ENCODE results near the gene RALGDS. TPM values are rescaled to one million over a fixed set of nuclear protein-coding genes. Genes with fewer than 3 reads are reported as not detected.

RALGDS gene
- total and polyA plus RNA-seq, 9 donors = 26.2 to 139 (median 48.8) TPM

DNA sequence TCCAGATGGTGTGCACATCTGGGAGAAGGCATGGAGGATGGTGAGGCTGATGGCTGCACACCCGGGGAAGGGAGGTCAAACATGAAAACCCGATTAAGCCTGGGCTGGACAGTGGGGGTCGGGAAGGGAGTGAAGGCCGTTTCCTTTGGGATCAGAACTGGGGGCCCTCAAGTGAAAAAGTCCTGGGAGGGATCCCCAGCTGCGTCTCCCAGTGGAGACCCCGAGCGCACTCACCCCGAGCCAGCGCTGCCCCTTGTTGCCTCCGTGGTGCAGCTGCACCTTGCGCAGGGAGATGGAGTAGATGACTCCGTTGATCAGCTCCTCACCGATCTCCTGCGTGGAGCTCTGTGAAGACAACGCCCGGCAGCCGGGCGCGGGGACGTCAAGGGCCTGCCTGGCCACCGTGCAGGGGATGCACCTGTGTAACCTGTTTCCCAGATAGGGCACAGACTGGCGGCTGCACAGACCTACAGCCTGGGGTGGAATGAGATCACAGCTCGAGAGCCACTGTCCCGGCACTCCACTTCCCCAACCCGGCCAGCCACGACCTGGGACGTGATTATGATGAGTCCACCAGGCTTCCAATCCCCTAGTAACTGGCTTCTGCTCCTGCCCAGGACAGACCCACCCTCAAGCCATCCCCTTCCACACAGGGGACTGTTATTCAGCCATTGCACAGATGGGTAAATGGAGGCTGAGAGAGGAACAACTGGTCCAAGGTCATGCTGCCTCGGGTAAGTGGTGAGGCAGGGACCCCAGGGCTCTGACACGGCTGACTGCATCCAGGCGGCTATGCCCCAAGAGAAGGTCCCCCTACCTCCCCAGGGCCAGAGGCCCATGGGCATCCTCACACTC lies 9.0 kb downstream of the RALGDS start:
- Histone ChIP-seq H3K9me3 (no peaks in the 10 kb centered on the region), H3K4me1 (ENCODE audit: insufficient read depth) (peaks cover 16% of the 10 kb centered on the region), H3K4me3 (no peak overlapping the region), H3K27ac (no peak overlapping the region), H3K36me3 (no peaks in the 10 kb centered on the region), H3K27me3 (no peaks in the 10 kb centered on the region)
- intact Hi-C loops (cut with DNase I) = no loop called here
- 85 to 89% (median 89%) methylated on average over 29 to 30 of the region's 30 CpGs for WGBS, 3 donors
- DNase-seq = peak in 2 of 5 donors; percentile 18 to 28
- TF ChIP-seq, protein P1, sequence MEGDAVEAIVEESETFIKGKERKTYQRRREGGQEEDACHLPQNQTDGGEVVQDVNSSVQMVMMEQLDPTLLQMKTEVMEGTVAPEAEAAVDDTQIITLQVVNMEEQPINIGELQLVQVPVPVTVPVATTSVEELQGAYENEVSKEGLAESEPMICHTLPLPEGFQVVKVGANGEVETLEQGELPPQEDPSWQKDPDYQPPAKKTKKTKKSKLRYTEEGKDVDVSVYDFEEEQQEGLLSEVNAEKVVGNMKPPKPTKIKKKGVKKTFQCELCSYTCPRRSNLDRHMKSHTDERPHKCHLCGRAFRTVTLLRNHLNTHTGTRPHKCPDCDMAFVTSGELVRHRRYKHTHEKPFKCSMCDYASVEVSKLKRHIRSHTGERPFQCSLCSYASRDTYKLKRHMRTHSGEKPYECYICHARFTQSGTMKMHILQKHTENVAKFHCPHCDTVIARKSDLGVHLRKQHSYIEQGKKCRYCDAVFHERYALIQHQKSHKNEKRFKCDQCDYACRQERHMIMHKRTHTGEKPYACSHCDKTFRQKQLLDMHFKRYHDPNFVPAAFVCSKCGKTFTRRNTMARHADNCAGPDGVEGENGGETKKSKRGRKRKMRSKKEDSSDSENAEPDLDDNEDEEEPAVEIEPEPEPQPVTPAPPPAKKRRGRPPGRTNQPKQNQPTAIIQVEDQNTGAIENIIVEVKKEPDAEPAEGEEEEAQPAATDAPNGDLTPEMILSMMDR (IDR thresholded peaks at IDR 0.05) = no peak
- TF ChIP-seq POLR2A (IDR thresholded peaks at IDR 0.05) (no peak), EP300 (IDR thresholded peaks at IDR 0.05) (no peak)

DNA sequence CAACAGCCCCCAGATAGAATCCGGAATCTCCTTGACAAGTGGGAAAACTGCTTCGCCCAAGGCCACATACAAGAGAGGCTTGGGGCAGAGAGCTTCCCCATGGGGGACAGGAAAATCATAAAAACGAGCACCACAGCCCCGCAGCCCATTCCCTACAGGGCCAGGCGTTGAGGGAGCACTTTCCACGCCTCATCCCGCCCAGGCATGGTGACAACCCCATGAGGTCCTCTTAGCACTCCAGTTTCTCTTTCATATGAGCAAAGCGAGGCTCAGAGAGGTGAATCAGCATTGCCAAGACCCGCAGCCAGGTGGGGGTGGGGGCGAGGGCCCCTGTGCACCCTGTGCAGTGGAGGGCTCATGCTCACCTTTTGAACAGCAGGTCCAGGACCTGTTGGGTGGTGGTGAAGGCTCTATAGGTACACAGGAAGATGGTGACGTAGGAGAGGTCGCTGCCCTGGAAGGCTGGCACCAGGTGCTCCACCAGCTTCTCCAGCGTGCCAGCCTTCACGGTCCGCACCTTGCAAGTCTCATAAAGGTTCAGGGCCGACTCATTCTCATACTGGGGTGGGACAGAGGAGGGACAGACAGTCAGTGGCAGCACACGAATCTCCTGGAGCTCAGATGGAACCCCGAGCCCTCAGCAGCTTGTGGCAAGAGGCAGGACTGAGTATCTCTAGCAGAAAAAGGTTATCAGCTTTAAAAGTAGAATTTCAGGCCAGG lies 10.9 kb downstream of the RALGDS start:
- Histone ChIP-seq H3K36me3 (no peaks in the 10 kb centered on the region), H3K27ac (no peak overlapping the region), H3K4me3 (no peak overlapping the region), H3K27me3 (no peaks in the 10 kb centered on the region), H3K9me3 (no peaks in the 10 kb centered on the region), H3K4me1 (ENCODE audit: insufficient read depth) (peaks cover 15% of the 10 kb centered on the region)
- intact Hi-C loops (cut with DNase I) = no loop called here
- TF ChIP-seq EP300 (IDR thresholded peaks at IDR 0.05) = no peak
- no peak for TF ChIP-seq POLR2A (IDR thresholded peaks at IDR 0.05)
- TF ChIP-seq, protein P1 (IDR thresholded peaks at IDR 0.05) = no peak
- WGBS, 3 donors = 90 to 93% (median 92%) methylated on average over 18 of the region's 18 CpGs
- DNase-seq = peak in 3 of 5 donors; percentile 12 to 23 (median 13)

DNA sequence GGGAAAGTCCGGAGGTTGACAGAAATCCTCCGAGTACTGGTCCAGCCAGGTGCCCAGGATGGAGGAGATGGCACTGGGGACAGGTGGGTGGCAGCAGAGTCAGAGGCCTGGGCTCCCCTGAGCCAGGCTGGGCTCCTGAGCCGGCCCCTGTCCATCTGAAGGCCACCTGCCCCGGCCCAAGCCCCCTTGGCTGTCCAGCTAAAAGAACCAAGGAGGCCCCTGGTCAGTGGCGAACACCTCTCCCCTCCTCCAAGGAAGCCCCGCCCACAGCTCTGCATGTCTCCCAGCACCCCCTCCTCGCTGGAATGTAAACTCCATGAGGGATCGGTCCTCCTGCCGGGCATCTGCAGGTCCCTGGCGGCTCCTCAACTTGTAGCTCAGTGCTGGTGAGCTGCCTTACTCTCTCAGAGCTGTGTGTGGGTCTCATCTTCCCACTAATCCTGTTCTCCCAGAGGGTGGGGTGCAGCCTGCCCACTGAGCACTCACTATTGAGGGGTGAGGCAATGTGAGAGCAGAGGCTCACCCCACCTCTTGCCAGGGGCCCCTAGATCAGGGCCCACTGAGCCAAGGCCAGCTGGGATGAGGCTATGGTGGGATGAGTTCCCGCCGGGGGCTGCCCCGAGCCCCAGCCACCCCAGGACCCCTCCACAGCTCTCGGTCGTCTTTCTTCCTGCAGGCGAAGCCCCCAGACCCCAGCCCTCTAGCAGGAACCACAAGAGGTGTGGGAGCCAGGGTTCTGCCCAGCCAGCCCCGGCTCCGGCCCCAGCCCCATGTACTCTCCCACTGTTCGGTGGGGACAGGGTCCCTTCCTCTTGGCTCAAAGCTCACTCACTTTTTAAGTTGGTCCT lies 12.0 kb downstream of the RALGDS start:
- peaks cover 11% of the 10 kb centered on the region for H3K4me1 ChIP-seq (ENCODE audit: insufficient read depth)
- DNase-seq = peak in 3 of 5 donors; percentile 16 to 26 (median 17)
- intact Hi-C loops (cut with DNase I) = no loop called here
- no peaks in the 10 kb centered on the region for H3K27me3 ChIP-seq
- no peak overlapping the region for H3K4me3 ChIP-seq
- H3K27ac ChIP-seq = no peak overlapping the region
- WGBS, 3 donors = 88 to 92% (median 88%) methylated on average over 16 to 19 of the region's 19 CpGs
- no peaks in the 10 kb centered on the region for H3K36me3 ChIP-seq
- TF ChIP-seq POLR2A (IDR thresholded peaks at IDR 0.05) (no peak), EP300 (IDR thresholded peaks at IDR 0.05) (no peak)
- TF ChIP-seq, protein P1 (IDR thresholded peaks at IDR 0.05) = no peak
- no peaks in the 10 kb centered on the region for H3K9me3 ChIP-seq
